RWPE2 (cell line): ENCODE measurements around the gene NANS.

Source experiments
- ATAC-seq: fragments of 200-7000 bp; cut with Tn5 transposase; 3 replicates; pipeline ENCODE4 v1.9.1; 2021; ENCODE audit warnings: low read depth
- DNase-seq: peaks from one replicate; pipeline ENCODE4 v3.0.0-alpha.2; 2020; ENCODE audit warnings: low spot score
- H3K27ac ChIP-seq: fragments of 450-650 bp; 2 replicates; pipeline ENCODE4 v1.5.1; 2017; ENCODE audit warnings: mild to moderate bottlenecking; ENCODE audit not compliant: poor library complexity, severe bottlenecking
- H3K27me3 ChIP-seq: fragments of 250-450 bp; sonication (Bioruptor Pico); 2 replicates; pipeline ENCODE4 v1.5.1; 2021; ENCODE audit warnings: mild to moderate bottlenecking, moderate library complexity; ENCODE audit not compliant: insufficient read depth, poor library complexity, severe bottlenecking
- H3K36me3 ChIP-seq: fragments of 250-450 bp; sonication (Bioruptor Pico); 2 replicates; pipeline ENCODE4 v1.5.1; 2020; ENCODE audit warnings: low read depth, mild to moderate bottlenecking, moderate library complexity
- H3K4me1 ChIP-seq: fragments of 250-450 bp; sonication (Bioruptor Pico); 2 replicates; pipeline ENCODE4 v1.5.1; 2021; ENCODE audit warnings: mild to moderate bottlenecking, moderate library complexity; ENCODE audit not compliant: insufficient read depth, poor library complexity, severe bottlenecking
- H3K4me3 ChIP-seq: fragments of 250-450 bp; sonication (Bioruptor Pico); 2 replicates; pipeline ENCODE4 v1.5.1; 2021; ENCODE audit warnings: mild to moderate bottlenecking, moderate library complexity; ENCODE audit not compliant: severe bottlenecking
- H3K9me3 ChIP-seq: fragments of 250-450 bp; sonication (Bioruptor Pico); 2 replicates; pipeline ENCODE4 v1.5.1; 2021; ENCODE audit warnings: mild to moderate bottlenecking, moderate library complexity; ENCODE audit not compliant: severe bottlenecking
- CTCF ChIP-seq: fragments of 450-650 bp; IDR thresholded peaks from one replicate; pipeline ENCODE4 v1.5.1; 2017; ENCODE audit warnings: mild to moderate bottlenecking, moderate library complexity; ENCODE audit not compliant: poor library complexity, severe bottlenecking

The NANS gene

GRCh38 chr9:98132158-98132557 is 75.6 kb downstream of the NANS start:
- no peak for ATAC-seq
- no peak for DNase-seq
- no peak overlapping the region for H3K27ac ChIP-seq
- no peaks in the 10 kb centered on the region for H3K9me3 ChIP-seq
- peaks cover 68% of the 10 kb centered on the region for H3K36me3 ChIP-seq
- no peaks in the 10 kb centered on the region for H3K27me3 ChIP-seq
- H3K4me3 ChIP-seq, result no peak overlapping the region
- no peak for TF ChIP-seq CTCF
- no peaks in the 10 kb centered on the region for H3K4me1 ChIP-seq
